Activated CD8-positive, alpha-beta memory T cell treated with anti-CD3 and anti-CD28 coated beads for 4 hours (primary cell): Measurements from ENCODE around the gene ONECUT1.
"Not testable (repeated sequence)": the region's sequence is repeated elsewhere in the genome, so short reads cannot be mapped to it uniquely, and the experiment has no call there.

ENCODE experiments used
- DNase-seq, 2 donors: peaks; one replicate each; pipeline ENCODE4 v3.0.0-alpha.2; 2020; ENCODE audit warnings: low read depth in 2 of 2

Gene ONECUT1

DNA sequence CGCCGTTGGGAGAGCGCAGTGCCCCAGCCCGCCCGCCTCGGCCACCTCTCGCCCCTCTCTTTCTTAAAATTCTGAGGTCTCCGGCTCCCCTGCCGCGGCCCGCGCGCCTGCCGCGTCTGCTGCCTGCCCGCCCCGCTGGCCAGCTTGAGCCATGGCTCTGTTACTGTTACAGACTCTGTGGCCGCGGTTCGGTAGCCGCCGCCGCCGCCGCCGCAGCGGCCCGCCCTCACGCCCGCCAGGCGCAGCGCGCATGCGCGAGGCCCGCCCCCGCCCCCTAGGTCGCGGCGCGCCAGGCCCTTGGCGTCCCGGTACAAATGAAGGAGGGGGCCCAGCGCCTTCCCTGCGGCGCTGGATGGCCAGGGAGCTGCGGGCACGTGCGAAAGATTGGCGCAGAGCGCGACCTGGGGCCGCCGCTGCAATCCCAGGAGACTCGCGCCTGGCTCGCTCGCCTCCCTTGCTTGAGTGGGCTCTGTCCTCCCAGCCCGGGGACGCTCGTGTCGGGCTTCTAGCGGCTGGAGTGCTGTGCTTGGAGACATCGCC, at the start of gene ONECUT1:
Gene ONECUT1 (minus strand): TSS at position 168 of the 540 bp plus-strand sequence. CDS start 452 bp downstream, outside the sequence.
- DNase-seq = no peak

DNA sequence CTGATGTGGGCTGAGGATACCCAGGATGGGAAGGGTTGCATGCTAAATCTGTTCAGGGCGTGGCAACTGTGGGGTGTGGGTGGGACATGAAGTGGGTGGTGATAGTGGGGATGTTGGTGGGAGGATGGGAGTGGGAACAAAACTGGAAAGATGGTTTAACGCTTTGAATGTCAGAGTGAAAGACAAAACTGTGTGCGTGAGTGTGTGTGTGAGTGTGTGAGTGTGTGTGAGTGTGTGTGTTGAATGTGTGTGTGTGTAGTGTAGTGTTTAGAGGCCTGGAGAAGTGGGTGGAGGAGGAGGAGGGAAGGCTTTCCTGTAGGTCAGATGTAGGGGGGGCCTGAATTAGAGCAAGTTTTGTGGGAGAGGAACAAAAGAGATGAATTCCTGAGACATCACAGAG, 44.2 kb upstream of the ONECUT1 start:
- no peak for DNase-seq

DNA sequence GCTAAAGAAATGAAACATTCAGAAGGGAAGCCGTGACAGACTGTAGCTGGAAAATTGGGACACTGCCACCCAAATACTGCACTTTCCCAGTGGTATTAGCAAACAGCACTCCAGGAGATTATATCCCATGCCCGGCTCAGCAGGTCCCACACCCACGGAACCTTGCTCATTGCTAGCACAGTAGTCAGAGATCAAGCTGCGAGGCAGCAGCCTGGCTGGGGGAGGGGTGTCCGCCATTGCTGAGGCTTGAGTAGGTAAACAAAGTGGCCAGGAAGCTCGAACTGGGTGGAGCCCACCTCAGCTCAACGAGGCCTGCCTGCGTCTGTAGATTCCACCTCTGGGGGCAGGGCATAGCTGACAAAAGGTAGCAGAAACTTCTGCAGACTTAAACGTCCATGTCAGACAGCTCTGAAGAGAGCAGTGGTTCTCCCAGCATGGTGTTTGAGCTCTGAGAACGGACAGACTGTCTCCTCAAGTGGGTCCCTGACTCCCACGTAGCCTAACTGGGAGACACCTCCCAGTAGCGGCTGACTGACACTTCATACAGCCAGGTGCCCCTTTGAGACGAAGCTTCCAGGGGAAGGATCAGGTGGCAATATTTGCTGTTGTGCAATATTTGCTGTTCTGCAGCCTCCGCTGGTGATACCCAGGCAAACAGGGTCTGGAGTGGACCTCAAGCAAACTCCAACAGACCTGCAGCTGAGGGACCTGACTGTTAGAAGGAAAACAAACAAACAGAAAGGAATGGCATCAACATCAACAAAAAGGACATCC, 34.2 kb upstream of the ONECUT1 start:
- not testable (repeated sequence) for DNase-seq

DNA sequence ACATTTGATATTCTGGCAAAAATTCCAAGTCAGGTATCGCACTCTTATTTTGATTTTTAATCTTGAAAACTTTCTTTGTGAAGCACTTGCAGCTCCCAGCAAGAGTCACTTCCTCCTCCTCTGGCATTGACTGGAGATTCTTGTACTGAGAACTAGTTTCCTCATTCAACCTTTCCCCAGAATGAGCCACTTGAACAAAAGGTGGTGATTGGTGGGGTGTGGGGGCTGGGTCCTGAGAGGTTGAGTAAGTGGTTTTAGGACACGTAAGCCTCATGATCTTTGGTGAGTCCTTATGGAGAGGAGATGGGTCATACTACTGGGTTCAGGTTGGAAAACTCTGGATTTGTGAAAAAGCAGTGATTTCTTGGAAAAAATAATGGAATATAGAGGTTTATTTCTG, 32.3 kb upstream of the ONECUT1 start:
- DNase-seq = no peak

DNA sequence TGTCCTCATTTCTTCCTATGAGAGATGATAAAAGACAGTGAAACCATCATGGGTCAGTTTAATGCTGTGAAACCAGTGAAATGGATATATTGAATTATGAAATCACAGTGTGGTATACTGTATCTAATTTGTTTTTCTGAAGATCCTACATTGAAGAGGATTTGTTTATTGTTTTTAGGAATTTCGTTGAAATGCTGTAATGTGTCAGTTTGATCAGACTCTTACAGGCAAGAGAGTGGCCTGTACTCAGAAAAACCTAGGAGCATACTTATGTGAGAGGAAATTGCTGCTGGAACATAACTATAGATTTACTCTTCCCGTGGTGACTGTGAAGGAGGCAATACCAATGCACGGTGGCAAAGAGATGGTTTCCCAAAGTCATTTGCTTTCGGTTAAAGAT, 29.1 kb upstream of the ONECUT1 start:
- DNase-seq = no peak

DNA sequence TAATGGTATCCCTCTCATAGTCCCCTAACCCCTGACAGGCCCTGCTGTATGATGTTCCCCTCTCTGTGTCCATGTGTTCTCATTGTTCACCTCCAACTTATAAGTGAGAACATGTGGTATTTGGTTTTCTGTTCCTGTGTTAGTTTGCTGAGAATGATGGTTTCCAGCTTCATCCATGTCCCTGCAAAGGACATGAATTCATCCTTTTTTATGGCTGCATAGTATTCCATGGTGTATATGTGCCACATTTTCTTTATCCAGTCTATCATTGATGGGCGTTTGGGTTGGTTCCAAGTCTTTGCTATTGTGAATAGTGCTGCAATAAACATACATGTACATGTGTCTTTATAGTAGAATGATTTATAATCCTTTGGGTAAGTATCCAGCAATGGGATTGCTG, 25.8 kb upstream of the ONECUT1 start:
- not testable (repeated sequence) for DNase-seq

DNA sequence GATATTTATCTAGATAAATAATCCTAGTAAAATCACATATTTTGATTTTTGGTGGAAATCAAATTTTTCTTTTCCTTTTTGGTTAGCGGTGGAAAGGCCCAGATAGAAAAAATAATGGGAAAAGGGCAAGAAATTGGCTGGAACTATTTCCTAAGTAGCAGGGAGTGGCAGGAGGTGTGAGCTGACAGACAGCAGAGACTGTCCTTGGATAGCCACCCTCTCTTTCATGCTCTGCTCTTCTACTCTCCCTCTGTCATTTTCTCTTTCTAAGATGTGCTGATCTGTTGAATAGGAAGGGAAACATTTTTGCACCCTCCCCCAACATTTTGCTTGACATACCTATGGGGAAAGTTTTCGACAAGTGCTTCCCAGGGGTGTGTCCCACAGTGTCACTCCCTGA, 18.9 kb upstream of the ONECUT1 start:
- DNase-seq = no peak

DNA sequence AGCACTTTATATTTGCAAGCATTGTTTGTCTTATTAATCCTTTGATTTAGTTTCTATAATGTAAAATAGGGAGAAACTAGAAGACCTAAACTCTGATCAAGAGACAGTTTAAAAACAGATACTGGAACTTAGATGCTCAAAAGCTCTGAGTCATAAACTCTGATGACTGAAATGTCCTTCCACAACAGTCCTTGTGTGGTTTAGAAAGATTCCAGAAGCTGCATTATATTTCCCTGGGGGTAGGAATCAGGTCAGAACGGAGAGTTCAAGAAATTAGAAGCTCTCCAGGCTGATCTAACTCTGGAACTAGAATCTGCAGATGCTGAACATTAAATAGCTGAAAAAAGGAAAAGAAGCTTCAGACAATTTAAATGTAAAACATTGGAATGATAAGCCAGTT, 18.3 kb upstream of the ONECUT1 start:
- no peak for DNase-seq

DNA sequence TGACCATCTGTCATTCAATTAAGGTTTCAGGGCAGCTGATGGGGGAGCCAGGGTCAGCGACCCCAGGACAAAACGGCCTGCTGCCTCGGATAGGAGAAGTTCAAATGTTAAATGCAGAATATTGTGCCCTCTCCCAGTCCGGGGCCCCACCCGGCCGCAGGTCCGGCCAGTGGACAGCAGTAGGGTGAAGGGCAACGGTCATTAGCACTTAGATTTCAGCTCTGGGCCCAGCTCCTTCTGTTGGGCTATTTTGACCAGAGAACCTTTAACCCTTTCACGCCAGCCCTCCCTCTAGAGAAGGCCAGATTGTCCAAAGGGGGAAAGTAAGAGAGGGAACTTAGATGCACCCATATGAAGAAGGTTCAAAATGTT, 16.1 kb upstream of the ONECUT1 start:
- no peak for DNase-seq

DNA sequence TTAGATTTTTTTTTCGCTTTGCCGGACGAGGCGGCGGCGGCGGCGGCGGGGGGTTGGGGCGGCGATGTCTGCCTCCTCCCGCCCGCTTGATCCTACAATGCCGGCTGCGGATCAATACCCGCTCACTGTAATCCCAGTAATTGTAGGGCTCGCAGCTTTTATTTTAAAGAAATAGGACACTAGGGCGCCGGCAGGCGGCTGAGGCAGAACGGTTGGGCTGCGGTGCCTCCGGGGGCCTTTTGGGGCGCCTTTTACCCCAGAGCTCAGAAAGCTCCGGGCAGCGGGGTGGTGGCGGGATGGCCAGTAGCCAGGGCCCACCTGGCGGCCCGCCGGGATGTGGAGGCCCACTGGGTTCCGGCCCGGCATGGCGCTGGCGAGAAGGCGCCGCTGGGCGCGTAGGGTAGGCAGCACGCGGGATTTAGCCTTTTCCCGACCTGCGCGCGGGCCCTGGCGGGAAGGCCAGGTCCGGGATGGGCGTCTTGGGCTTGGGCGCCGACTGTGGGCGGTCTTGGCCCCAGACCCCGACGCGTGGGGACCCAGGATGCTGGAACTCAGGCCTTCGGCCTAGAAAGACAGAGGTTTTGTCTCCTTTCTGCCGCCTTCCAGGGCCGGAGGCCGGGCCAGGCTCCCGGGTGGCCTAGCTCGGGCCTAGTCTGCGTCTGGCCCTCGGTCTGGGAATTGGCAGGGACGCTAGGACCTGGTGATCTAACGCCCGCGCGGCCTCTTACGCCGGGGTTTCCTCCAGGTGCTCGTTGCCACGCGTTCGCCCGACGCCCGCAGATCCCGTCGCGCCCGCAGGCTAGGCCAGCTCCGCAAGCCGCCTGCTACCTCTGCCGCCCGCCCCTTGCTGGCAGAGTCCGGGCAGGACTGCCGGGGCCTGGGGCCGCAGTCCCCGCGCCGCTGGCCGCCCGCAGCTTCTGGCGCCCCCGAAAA, 15.5 kb upstream of the ONECUT1 start:
- no peak for DNase-seq

DNA sequence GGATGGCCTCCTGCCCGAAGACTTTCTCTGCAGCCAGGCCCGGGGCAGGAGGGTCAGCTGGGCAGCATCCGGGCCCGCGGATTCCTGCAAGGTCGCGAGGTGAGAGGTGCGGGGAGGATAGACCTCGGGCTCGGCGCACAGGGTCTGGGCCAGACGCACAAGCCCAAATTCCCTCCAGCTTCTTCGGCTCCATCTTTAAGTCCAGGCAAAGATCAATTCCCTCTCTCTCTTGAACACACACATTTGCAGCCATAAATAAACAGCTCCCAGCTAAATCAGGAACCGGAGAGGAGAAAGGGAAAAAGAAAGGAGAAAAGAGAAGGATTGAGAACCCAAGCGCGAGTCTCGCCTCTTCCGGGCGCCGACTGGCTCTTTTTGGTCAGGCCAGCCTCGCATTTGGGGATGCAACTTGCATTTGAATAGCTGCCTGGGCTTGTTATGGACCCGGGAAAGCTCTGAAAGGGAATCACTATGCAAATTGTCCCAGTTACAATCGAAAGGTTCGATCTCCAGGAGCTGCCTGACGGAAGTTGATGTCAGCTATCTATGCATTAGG, 14.5 kb upstream of the ONECUT1 start:
- no peak for DNase-seq

DNA sequence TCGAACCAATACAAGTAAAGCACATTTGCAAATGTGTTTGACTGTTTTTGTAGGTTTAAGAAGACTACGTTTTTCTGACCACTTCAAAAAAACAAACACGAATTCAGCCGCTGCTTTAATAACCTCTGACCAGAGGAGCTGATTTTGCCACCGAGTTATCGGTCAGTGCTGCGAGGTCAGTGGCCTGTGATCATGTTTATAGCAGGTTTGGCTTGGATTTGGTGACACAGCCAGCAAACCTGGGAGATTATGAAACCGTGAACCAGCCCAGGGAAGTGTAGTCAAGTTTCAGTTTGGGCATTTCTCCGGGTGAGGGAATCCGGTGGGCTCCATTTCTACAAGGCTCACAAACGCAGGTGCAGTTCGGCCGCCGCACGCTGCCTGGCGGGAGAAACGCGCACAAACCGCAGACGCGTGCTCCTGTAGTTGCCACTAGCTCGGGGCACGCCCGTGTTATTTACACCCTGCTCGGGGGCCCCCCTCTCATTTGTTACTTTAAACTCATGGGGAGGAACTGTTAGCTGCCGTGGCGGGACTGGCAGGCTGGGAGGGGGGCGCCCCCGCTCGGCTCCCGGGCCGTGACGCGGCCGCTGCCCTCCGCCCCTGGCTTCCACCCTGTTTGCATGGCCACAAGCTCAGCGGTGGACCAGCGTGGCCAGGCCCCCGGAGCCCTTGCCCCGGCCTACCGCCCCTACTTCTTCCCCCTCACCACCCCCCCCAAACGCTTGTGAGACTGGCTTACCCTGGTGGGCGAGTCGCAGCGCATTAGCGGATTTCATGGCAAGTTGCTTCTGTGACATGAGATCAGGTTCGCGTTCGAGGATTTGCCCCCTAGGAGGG, 13.6 kb upstream of the ONECUT1 start:
- no peak for DNase-seq

DNA sequence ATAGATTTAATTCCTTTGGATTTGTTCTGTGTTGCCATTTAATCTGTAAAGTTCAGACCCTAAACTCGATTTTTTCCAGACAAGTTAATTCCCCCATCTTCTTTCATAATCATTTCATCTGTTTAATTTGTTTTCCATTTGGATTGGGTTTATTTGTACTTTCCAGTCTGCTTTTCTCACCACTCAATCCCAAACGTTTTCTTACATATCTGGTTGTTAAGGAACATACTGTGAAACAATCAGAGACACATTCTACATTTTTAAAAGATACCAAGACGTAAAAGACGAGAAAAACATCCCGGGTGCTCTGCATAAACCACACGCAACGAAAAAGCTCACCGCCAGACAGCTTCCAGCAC, 13.0 kb upstream of the ONECUT1 start:
- DNase-seq = no peak

DNA sequence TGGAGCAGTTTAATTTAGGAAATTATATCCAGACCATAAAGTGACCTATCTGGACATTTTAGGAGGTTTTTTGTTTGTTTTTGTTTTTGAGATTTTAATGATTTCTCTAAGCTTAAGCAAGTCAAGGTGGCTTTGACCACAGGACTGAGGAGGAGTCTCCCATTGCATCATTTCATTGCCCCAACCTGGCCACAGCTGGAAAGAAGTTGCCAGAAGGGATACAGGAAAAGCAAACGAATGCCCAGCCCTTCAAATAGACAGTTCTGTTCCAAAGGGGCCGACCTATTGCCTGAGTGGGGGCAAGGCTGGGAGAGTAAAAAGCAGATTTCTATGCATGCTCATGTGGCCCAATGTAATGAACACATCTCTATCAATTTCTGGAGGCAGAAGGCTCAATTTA, 12.0 kb upstream of the ONECUT1 start:
- DNase-seq = no peak

DNA sequence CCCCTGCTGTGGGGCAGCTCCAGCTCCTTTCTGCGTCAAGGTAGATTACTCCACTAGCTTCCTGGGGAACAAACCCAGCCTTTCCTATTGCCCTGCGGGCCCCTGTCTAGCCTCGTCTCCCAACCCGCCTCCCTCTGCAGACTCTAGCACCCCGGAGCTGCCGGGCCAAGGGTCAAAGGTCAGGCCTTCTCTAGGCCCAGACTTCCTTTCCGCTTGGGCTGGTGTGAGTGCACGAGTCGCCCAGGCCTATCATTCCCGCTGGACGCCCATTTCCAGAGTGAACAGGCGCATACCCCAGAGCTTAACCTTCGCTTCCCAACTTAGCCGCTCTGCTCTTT, 11.6 kb upstream of the ONECUT1 start:
- DNase-seq = no peak

DNA sequence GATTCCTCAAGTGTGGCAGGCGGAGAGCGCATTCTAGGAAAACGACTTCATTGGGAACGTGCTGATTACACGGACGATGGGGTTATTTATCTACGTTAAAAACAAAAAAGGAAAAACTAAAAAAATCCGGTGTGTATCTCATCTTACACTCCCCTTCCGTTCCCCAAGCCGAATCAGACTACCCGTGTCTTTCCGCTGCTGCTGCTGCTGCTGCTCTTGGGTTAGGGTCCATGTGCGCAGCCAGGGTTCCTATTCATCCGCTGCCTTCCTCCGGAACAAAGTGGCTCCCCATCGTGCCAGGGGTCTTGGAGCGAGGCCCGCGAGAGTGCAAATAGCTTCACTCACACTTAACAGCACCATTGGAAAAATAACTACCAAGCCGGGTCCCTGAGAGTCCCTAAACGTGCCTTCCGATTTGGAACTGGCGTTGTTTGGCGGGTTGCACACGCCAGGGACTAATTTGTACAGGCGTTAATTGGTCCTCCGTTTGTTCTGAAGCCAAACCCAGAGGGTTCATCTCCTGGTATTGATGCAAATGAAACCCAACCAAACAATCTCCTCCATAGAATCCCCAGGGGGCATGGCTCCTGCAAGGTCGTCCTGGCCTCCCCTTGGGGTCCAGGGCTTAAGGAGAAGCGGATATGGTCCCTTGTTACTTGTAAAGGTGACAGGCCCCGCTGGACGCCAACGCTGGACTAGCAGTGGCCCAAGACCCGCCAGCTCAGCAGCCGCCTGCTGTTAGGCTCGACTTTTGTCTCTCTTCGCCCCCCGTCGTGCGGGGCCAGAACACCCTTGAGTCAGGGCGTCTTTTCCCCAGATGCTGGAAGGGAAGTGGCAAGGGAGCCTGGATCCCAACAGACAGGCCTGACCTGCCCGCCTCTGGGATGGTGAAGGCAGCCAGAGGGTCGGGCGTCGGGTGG, 11.0 kb upstream of the ONECUT1 start:
- DNase-seq = no peak

DNA sequence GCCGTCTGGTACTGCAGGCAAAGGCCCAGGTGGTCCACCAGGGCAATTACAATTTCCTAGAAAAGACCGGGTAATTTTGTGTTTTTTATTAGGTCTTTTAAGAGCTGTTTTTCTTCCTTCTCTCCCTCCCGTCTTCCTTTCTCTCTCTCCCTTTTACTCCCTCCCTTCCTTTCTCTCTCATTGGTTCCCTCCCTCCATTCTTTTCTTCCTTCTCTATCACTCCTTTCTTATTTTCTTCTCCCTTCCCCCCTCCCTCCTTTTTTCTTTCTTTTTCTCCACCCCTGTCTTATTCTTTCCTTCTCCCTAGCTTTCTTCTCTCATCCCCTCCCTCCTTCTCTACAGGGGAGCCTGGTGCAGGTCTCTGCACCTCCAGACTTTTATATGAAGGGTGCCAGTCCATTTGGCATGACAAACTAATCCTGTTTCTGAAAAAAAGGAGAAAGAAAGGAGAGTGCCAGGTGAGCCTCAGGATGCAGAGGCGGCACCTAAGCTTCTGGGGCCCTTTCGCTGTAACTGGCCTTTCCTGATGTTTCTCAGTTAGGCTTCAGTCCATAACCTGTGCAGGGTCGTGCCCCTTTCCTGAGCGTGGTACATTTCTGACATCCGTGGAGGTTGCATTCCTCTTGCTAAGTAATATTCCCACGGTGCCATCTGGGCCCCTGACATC, 9.1 kb upstream of the ONECUT1 start:
- no peak for DNase-seq

DNA sequence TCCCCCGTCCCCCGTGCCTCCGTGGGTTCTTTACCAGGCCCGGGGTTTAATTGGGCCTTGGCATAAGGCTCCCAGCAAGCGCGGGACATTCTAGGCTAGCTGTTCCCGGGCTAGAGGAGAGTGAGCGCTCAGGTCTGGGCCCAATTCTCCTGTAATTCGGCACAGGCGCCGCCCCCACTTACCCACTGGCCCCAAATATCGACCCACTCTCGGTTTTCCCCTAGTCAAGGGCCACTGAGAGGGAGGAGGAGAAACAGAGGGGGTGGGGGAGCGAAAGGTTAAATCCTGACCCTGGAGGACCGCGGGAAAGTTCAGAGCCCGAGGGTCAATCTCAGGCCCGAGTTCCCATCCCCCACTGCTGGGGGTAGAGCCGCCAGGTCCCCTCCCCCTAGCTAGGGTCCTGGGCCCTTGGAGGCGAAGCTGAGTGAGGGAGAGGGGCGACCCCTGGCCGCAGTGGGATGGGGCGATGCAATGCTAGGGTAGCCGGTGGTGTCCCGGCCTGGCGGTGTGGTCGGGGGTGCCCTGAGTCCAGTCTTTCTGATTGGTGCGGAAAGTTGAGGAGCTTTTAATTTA, 8.5 kb upstream of the ONECUT1 start:
- DNase-seq = no peak

DNA sequence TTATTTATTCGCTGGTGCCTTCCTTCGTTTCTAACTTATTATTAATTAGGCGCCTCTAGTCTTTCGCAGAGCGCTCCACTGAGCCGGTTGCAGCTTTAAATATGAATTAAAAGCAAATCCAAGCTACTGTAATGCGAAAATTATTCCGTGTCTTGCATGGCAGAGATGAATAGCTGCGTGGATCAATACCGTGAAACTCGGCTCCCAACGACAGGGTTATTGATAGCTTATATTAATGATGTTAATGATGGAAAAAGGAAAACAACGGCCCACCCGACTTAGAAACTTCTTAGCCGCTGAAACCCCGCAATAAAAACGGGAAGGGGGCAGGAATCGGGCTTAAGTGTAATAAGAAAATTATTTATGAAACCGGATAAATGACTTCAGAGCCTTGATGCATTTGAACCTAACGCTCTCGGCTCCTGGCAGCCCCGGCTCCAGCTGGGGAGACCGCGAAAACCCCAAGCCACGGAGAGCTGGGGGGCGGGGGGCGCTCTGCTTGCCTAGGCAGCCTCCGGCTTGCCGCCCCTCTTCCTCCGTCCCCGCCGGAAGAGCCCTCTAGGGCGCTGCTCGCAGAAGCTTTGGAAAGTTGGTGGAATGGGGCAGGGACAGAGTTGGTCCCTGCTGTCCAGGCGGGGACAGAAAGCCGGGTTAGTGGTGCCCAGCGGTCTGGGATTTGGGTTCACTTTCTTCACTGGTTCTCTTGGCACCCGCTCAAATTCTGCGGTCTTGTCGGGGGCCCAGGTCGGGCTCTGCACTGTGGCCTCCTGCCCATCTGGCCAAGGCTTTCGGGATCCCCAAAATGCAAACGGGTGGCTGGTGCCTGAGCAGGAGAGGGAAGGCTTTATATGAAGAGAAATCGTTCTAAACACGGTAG, 7.7 kb upstream of the ONECUT1 start:
- no peak for DNase-seq
